Lower leg skin (tissue), 3 donors: ENCODE data around the gene ATAD3A.

ENCODE experiments used
- CTCF ChIP-seq, 3 donors: fragments of 450-650 bp; IDR thresholded peaks; one replicate each; pipeline ENCODE4 v1.5.1; 2016; ENCODE audit warnings: antibody characterized with exemption in 3 of 3, mild to moderate bottlenecking in 3 of 3, moderate library complexity in 2 of 3
- POLR2A ChIP-seq, 2 donors: fragments of 450-650 bp; IDR thresholded peaks; one replicate each; pipeline ENCODE4 v1.6.1; 2016 to 2017; ENCODE audit warnings: antibody characterized with exemption in 2 of 2, mild to moderate bottlenecking in 1 of 2, moderate library complexity in 1 of 2

GRCh38 chr1:1482856-1483255, 29.1 kb upstream of the ATAD3A start:
- TF ChIP-seq CTCF (IDR thresholded peaks at IDR 0.05): no peak
- no peak for TF ChIP-seq POLR2A (IDR thresholded peaks at IDR 0.05)
